Mucosa of descending colon (tissue), 3 donors: ENCODE data around the gene SLC25A39. TPM values are rescaled to one million over a fixed set of nuclear protein-coding genes. Genes with fewer than 3 reads are reported as not detected.

Experiments
- ATAC-seq: fragments of 200-7000 bp; cut with Tn5 transposase; one replicate; pipeline ENCODE4 v1.9.1; 2020; ENCODE audit warnings: mild to moderate bottlenecking, moderate library complexity
- DNase-seq, 3 donors: peaks; one replicate each; pipeline ENCODE4 v3.0.0-alpha.2; 2020
- H3K36me3 ChIP-seq: fragments of 200-600 bp; one replicate; pipeline ENCODE4 v1.8.0; 2021; ENCODE audit warnings: low read depth, mild to moderate bottlenecking
- H3K4me1 ChIP-seq: fragments of 200-600 bp; one replicate; pipeline ENCODE4 v1.8.0; 2021; ENCODE audit warnings: low read depth, mild to moderate bottlenecking
- H3K4me3 ChIP-seq: fragments of 200-600 bp; one replicate; pipeline ENCODE4 v1.8.0; 2021; ENCODE audit warnings: mild to moderate bottlenecking
- H3K9me3 ChIP-seq: fragments of 200-600 bp; one replicate; pipeline ENCODE4 v1.8.0; 2021; ENCODE audit warnings: mild to moderate bottlenecking
- CTCF ChIP-seq: fragments of 200-600 bp; IDR thresholded peaks from one replicate; pipeline ENCODE4 v1.8.0; 2022; ENCODE audit warnings: antibody characterized with exemption, mild to moderate bottlenecking
- intact Hi-C, 2 donors: fragments of 100-400 bp; cut with DNase I in 1 of 2; cut with micrococcal nuclease in 1 of 2; formaldehyde crosslinking; loops; one replicate each; pipeline versions ENCODE4 v1.11.0 to v1.11.1; 2022; cut with DNase I, micrococcal nuclease
- total RNA-seq, 3 donors: library from RNA; stranded (reverse); fragmentation: NEBNext Ultra II Directional in 2 of 3; extraction: Animal tissue kit (Norgen Biotek cat#: 25700) in 2 of 3; gene quantifications; one replicate each; pipeline versions ENCODE4 v1.2.1 to v1.2.4, GENCODE V29; 2021 to 2023
- donor health status: DM: no; HTN: no; CAD: no; lungs with moderate emphysema.
- donor health status: DM: no; HTN: no; CAD: no.
- donor health status: DM: no; HTN: yes; CAD: no.

Gene SLC25A39
- total RNA-seq, 3 donors from 2014 or later, result 91.8 to 142 (median 133) TPM

GRCh38 chr17:44277976-44278375 lies 46.6 kb downstream of the SLC25A39 start:
- DNase-seq, result no peak
- Histone ChIP-seq H3K4me3 (no peak overlapping the region), H3K4me1 (peaks cover 11% of the 10 kb centered on the region), H3K36me3 (no peaks in the 10 kb centered on the region), H3K9me3 (no peaks in the 10 kb centered on the region)
- no peak for TF ChIP-seq CTCF
- no peak for ATAC-seq
- intact Hi-C loops, result no loop called here

- DNase-seq (no peak), ATAC-seq (no peak)
- Histone ChIP-seq H3K36me3 (no peaks in the 10 kb centered on the region), H3K9me3 (no peaks in the 10 kb centered on the region), H3K4me1 (no peaks in the 10 kb centered on the region), H3K4me3 (no peak overlapping the region)
- intact Hi-C loops, result no loop called here
- TF ChIP-seq CTCF, result no peak
These were observed 51.0 kb downstream of the SLC25A39 start for GRCh38 chr17:44273607-44274006.

GRCh38 chr17:44272954-44273353 lies 51.7 kb downstream of the SLC25A39 start:
- no peaks in the 10 kb centered on the region for H3K4me1 ChIP-seq
- no peak for ATAC-seq
- no peak overlapping the region for H3K4me3 ChIP-seq
- no peaks in the 10 kb centered on the region for H3K9me3 ChIP-seq
- DNase-seq, result no peak
- no peak for TF ChIP-seq CTCF
- intact Hi-C loops, result no loop called here
- no peaks in the 10 kb centered on the region for H3K36me3 ChIP-seq

GRCh38 chr17:44272321-44272951 lies 52.2 kb downstream of the SLC25A39 start:
- DNase-seq, result no peak
- Histone ChIP-seq H3K4me3 (no peak overlapping the region), H3K9me3 (no peaks in the 10 kb centered on the region), H3K36me3 (no peaks in the 10 kb centered on the region), H3K4me1 (no peaks in the 10 kb centered on the region)
- TF ChIP-seq CTCF, result no peak
- intact Hi-C loops, result no loop called here
- ATAC-seq, result no peak

Other genes starting within 250 kb of the SLC25A39 start
- gene HDAC5, start 201.2 kb downstream of the SLC25A39 start, total RNA-seq, result 10 to 100 TPM; 18.9 to 48.3 (median 32.4) TPM
- 1 to 10 TPM; 1.5 to 3.0 (median 1.8) TPM for gene HROB, start 182.9 kb downstream of the SLC25A39 start, total RNA-seq
- 1 to 10 TPM in 1 of 3 donors, under 1 TPM in 1, not detected in 1; 0.29 to 1.7 TPM for gene ASB16, start 154.1 kb downstream of the SLC25A39 start, total RNA-seq
- gene TMUB2, start 137.9 kb downstream of the SLC25A39 start, total RNA-seq, result 10 to 100 TPM; 47.2 to 58.6 (median 49.1) TPM
- 10 to 100 TPM; 86.8 to 96.4 (median 89.0) TPM for gene ATXN7L3, start 124.9 kb downstream of the SLC25A39 start, total RNA-seq
- gene UBTF, start 105.1 kb downstream of the SLC25A39 start, total RNA-seq, result 10 to 100 TPM; 68.6 to 88.4 (median 73.4) TPM
- not detected for gene SLC4A1, start 56.7 kb downstream of the SLC25A39 start, total RNA-seq
- 1 to 10 TPM in 2 of 3 donors, under 1 TPM in 1; 0.34 to 3.7 (median 1.4) TPM for gene RUNDC3A, start 16.2 kb downstream of the SLC25A39 start, total RNA-seq
- 100 to 1,000 TPM; 282 to 500 (median 411) TPM for gene GRN, start 20.5 kb upstream of the SLC25A39 start, total RNA-seq
- gene FAM171A2, start 39.0 kb upstream of the SLC25A39 start, total RNA-seq, result 1 to 10 TPM in 1 of 3 donors, under 1 TPM in 2; 0.12 to 1.3 (median 0.31) TPM
- gene ITGA2B, start 64.8 kb upstream of the SLC25A39 start, total RNA-seq, result under 1 TPM; 0.26 to 0.79 (median 0.41) TPM
- 10 to 100 TPM; 34.8 to 48.4 (median 36.3) TPM for gene GPATCH8, start 178.6 kb upstream of the SLC25A39 start, total RNA-seq
- 1 to 10 TPM in 2 of 3 donors, under 1 TPM in 1; 0.58 to 3.0 (median 1.5) TPM for gene FZD2, start 232.7 kb upstream of the SLC25A39 start, total RNA-seq